Hepatocyte (in vitro differentiated cells): ENCODE measurements around the gene ATIC. TPM values are rescaled to one million over a fixed set of nuclear protein-coding genes. Genes with fewer than 3 reads are reported as not detected.

Experiments
- DNase-seq: peaks from one replicate; pipeline ENCODE4 v3.0.0-alpha.2; 2016; ENCODE audit warnings: low spot score
- H2AFZ ChIP-seq: fragments of 200-600 bp; sonication (generic); 2 replicates; pipeline ENCODE4 v1.6.0; 2016; ENCODE audit warnings: antibody characterized with exemption, mild to moderate bottlenecking
- H3K27ac ChIP-seq: fragments of 200-600 bp; sonication (generic); 2 replicates; pipeline ENCODE4 v1.5.1; 2016; ENCODE audit warnings: mild to moderate bottlenecking
- H3K27me3 ChIP-seq: fragments of 200-600 bp; sonication (generic); 2 replicates; pipeline ENCODE4 v1.6.1; 2016
- H3K36me3 ChIP-seq: fragments of 200-600 bp; sonication (generic); replicated peaks from 2 replicates; pipeline ENCODE4 v1.5.1; 2016; ENCODE audit warnings: low read depth; ENCODE audit not compliant: insufficient read depth
- H3K4me1 ChIP-seq: fragments of 200-600 bp; sonication (generic); 2 replicates; pipeline ENCODE4 v1.5.1; 2016; ENCODE audit warnings: mild to moderate bottlenecking, moderate library complexity; ENCODE audit not compliant: insufficient read depth
- H3K4me2 ChIP-seq: fragments of 200-600 bp; sonication (generic); 2 replicates; pipeline ENCODE4 v1.6.0; 2016
- H3K4me3 ChIP-seq: fragments of 200-600 bp; sonication (generic); 2 replicates; pipeline ENCODE4 v1.5.1; 2016; ENCODE audit warnings: mild to moderate bottlenecking
- H3K79me2 ChIP-seq: fragments of 200-600 bp; sonication (generic); 2 replicates; pipeline ENCODE4 v1.6.0; 2017; ENCODE audit warnings: mild to moderate bottlenecking
- H3K9me2 ChIP-seq: fragments of 200-600 bp; sonication (generic); replicated peaks from 2 replicates; pipeline ENCODE4 v1.6.0; 2017; ENCODE audit warnings: mild to moderate bottlenecking; ENCODE audit not compliant: insufficient read depth
- H3K9me3 ChIP-seq: fragments of 200-600 bp; sonication (generic); 2 replicates; pipeline ENCODE4 v1.5.1; 2016; ENCODE audit warnings: low read depth, mild to moderate bottlenecking
- H4K20me1 ChIP-seq: fragments of 200-600 bp; sonication (generic); 2 replicates; pipeline ENCODE4 v1.6.0; 2016; ENCODE audit warnings: mild to moderate bottlenecking; ENCODE audit not compliant: insufficient read depth, poor library complexity, severe bottlenecking
- EZH2 ChIP-seq: fragments of 200-600 bp; sonication (generic); IDR thresholded peaks from 2 replicates; pipeline ENCODE4 v1.6.1; 2016; ENCODE audit warnings: antibody characterized with exemption, mild to moderate bottlenecking, borderline replicate concordance
- EZH2phosphoT487 ChIP-seq: fragments of 200-600 bp; sonication (generic); IDR thresholded peaks from one replicate; pipeline ENCODE4 v1.6.1; 2018; ENCODE audit warnings: antibody characterized with exemption, mild to moderate bottlenecking, low read depth, moderate library complexity; ENCODE audit not compliant: unreplicated experiment, severe bottlenecking
- WGBS: methylation state at CpG from one replicate; pipeline ENCODE4 v1.1.6; 2016; ENCODE audit warnings: low lambda C conversion rate; ENCODE audit errors: missing lambda C conversion rate; 5-methylcytosine and 5-hydroxymethylcytosine counted together
- polyA plus RNA-seq: library from polyadenylated mRNA; unstranded; fragments of >200 nt; fragmentation: Nextera tagmentation; extraction: Ambion mirVana; gene quantifications from 2 replicates; pipeline ENCODE4 v1.2.1, GENCODE V29; 2016
- total RNA-seq: library from RNA; depleted of rRNA; stranded (reverse); fragments of >200 nt; gene quantifications from 2 replicates; pipeline ENCODE4 v1.2.3, GENCODE V29; 2014
- TF ChIP-seq, protein P1 (sequence below): fragments of 200-600 bp; sonication (generic); IDR thresholded peaks from 2 replicates; pipeline ENCODE4 v1.5.1; 2016; ENCODE audit warnings: antibody characterized with exemption, mild to moderate bottlenecking; ENCODE audit not compliant: poor library complexity

ATIC gene
- total and polyA plus RNA-seq, 2 experiments from 2014 or later = 19.6 to 82.7 TPM

DNA sequence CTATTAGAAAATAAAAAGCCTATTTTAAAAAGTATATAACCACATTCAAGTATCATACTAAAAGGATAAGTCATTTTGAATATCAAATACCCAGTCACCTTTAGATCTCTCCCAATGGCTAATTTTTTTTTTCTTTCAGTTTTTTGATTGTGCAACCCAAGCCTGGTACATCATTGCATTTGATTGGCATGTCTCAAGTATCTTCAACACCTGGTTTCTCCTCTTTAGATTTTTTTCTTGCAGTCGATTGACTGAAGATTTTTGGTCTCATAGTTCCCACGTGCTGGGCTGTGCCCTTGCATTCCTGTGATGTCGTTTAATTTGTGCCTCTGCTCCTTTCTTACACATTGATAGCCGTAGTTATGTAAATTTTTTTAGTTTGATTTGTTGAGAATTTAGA lies 40.7 kb downstream of the ATIC start:
- H3K9me3 ChIP-seq = no peaks in the 10 kb centered on the region
- no peak overlapping the region for H3K27ac ChIP-seq
- no peaks in the 10 kb centered on the region for H3K27me3 ChIP-seq
- no peaks in the 10 kb centered on the region for H3K4me1 ChIP-seq
- H3K9me2 ChIP-seq = no peaks in the 10 kb centered on the region
- no peaks in the 10 kb centered on the region for H4K20me1 ChIP-seq
- H3K36me3 ChIP-seq = no peaks in the 10 kb centered on the region
- no peak for DNase-seq
- TF ChIP-seq, protein P1, sequence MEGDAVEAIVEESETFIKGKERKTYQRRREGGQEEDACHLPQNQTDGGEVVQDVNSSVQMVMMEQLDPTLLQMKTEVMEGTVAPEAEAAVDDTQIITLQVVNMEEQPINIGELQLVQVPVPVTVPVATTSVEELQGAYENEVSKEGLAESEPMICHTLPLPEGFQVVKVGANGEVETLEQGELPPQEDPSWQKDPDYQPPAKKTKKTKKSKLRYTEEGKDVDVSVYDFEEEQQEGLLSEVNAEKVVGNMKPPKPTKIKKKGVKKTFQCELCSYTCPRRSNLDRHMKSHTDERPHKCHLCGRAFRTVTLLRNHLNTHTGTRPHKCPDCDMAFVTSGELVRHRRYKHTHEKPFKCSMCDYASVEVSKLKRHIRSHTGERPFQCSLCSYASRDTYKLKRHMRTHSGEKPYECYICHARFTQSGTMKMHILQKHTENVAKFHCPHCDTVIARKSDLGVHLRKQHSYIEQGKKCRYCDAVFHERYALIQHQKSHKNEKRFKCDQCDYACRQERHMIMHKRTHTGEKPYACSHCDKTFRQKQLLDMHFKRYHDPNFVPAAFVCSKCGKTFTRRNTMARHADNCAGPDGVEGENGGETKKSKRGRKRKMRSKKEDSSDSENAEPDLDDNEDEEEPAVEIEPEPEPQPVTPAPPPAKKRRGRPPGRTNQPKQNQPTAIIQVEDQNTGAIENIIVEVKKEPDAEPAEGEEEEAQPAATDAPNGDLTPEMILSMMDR = no peak
- no peak for TF ChIP-seq EZH2phosphoT487
- no peak for TF ChIP-seq EZH2
- no peak overlapping the region for H3K4me2 ChIP-seq
- 65% methylated on average over 4 of the region's 4 CpGs for WGBS
- no peaks in the 10 kb centered on the region for H3K79me2 ChIP-seq
- no peak overlapping the region for H3K4me3 ChIP-seq
- no peak overlapping the region for H2AFZ ChIP-seq

DNA sequence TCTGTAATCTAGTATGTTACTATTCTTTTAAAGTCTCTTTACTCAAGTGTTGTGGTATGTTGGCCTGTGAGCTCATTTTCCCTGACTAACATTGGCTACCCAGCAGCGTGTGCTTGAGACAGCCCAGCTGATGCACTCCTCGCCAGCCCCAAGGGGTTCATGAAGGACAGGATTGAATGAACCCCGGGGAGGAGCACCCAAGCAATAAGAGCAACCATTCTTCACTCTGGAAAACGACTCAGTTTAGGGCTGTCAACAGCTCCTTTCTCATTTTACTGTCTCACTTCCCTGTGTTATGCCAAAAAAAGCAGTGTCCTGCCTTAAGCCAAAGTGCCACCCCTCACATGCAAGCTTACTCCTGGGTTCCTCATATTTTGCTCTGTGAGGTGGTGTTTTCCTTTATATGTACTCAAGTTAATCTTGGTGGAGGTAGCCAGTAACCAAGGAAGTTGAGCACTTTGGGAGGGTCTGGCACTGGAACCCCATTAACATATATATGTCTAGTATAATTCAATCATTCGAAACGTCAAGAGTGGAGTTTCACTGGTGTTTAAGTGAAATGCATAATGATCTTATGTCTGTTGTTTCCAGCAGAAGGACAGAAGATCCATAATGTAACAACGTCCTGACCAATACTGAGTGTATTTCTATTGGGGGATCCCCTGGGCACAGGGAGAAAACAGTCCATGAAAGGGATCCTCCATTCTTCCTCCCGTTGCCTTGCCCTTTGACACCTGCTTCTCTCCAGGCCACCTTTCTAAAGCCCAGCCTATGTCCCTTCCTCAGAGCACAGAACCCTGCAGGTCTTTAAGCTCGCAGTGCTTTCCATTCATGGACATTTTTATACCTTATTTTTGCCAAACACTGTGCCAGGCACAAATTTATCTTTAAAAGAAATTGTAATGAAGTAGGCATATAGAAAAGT lies 43.2 kb downstream of the ATIC start:
- no peaks in the 10 kb centered on the region for H4K20me1 ChIP-seq
- no peaks in the 10 kb centered on the region for H3K9me3 ChIP-seq
- H3K27ac ChIP-seq = no peak overlapping the region
- no peak overlapping the region for H2AFZ ChIP-seq
- DNase-seq = no peak
- WGBS = 88% methylated on average over 9 of the region's 9 CpGs
- no peak overlapping the region for H3K4me3 ChIP-seq
- no peaks in the 10 kb centered on the region for H3K27me3 ChIP-seq
- no peaks in the 10 kb centered on the region for H3K79me2 ChIP-seq
- H3K4me1 ChIP-seq = no peaks in the 10 kb centered on the region
- no peaks in the 10 kb centered on the region for H3K36me3 ChIP-seq
- no peaks in the 10 kb centered on the region for H3K9me2 ChIP-seq
- no peak overlapping the region for H3K4me2 ChIP-seq
- TF ChIP-seq EZH2phosphoT487 = no peak
- no peak for TF ChIP-seq EZH2
- TF ChIP-seq, protein P1 = no peak

DNA sequence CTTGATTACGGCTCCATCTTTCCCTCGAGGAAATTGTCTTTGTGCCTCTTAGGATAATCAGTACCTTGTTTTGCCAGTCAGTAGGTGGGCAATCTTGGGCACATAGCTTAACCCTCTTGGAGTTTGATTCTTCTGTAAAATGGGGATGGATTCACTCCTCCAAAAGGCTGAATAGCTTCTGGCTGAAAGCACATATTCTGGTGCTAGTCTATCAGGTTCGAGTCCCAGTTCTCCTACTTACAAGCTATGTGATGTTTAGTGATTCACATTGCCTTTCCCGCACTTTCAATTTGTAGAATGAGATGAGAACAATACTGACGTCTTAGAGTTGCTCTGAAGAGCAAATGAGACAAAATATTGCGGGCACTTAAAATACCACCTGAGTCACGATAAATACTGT lies 43.9 kb downstream of the ATIC start:
- H3K4me2 ChIP-seq = no peak overlapping the region
- H2AFZ ChIP-seq = no peak overlapping the region
- TF ChIP-seq, protein P1 = no peak
- no peak for TF ChIP-seq EZH2
- no peak for TF ChIP-seq EZH2phosphoT487
- H3K4me3 ChIP-seq = no peak overlapping the region
- H3K4me1 ChIP-seq = no peaks in the 10 kb centered on the region
- no peaks in the 10 kb centered on the region for H3K27me3 ChIP-seq
- 96% methylated on average over 7 of the region's 7 CpGs for WGBS
- no peak overlapping the region for H3K27ac ChIP-seq
- no peaks in the 10 kb centered on the region for H4K20me1 ChIP-seq
- DNase-seq = no peak
- H3K36me3 ChIP-seq = peaks cover 2% of the 10 kb centered on the region
- no peaks in the 10 kb centered on the region for H3K9me3 ChIP-seq
- no peaks in the 10 kb centered on the region for H3K9me2 ChIP-seq
- no peaks in the 10 kb centered on the region for H3K79me2 ChIP-seq
